HG02678 (cell line): ENCODE results near the gene OR14I1.
A peak's percentile ranks its signal among the peaks of the same experiment; 100 is the strongest.

Experiments used
- ATAC-seq: cut with Tn5 transposase; IDR thresholded peaks from one replicate; pipeline ENCODE4 v1.9.1; 2021; ENCODE audit warnings: mild to moderate bottlenecking, moderate library complexity; ENCODE audit not compliant: unreplicated experiment

OR14I1 gene

DNA sequence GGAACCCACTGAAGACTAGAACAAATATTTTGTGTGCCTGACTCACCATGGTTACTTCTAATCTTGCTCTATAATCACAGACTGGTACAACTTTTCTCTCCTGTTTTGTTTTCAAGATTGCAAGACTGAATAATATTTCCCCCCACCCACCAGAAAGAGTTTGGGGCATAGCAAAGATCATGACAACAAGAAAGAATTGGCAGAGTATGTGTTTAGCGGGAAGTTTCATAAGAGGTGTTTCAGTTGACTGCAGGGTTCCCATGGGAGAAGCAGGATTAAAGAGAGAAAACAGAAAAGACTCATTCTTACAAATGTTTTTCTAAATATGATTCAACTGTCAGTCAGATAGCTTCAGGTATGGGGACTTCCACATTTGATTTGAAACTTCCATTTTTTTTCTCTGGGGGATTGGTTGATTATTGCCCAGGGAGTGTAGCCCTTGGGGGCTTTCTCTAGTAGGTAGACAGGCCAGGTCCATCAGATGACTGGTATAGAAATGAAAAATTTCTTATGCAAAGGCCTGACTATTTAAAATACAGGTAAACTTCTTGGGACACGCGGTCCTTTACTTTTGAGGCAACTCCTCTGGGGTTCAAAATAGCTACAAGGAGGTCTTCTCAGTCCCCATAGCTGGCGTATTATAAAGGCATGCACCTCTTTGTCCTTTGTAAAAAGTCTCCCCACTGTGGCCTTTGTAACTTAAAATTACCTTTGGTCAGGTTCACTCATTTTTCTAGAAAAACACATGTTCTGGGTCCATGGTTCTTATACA, 13.9 kb downstream of the OR14I1 start:
- peak; percentile 79 for ATAC-seq

DNA sequence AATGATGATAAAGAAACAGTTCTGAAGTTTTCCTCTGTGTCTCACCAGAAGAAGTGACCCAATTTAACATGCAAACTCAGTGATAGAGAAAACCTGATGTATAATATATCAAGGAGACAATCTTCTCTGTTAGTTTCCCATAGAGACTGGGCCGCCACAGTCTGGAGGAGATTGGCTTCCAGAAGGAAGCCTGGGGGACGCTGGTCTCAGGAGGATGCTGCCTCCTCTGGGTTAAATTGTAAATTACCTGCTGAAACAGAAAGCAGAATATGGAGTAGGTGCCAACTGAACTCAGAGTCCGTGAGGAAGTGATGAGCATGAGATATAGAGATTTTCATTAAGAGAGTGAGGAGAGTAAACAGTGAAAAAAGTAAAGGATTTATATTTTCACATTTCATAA, 15.8 kb downstream of the OR14I1 start:
- peak; percentile 72 for ATAC-seq

DNA sequence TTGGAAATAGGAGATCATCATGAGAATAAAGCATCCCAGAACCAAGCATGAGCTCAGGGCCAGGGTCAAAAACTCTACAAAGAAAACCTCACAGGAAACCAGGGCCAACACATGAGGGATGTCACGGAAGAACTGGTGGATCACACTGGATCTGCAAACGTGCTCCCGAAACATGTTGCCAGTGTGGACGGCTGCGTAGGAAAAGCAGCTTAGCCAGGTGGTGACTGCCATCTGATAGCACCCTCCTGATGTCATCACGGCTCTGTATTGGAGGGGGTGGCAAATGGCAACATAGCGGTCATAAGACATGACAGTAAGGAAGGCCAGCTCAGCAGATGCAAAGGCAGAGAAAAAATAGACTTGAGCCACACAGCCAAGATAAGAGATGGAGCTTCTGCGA, 20.9 kb downstream of the OR14I1 start:
- no peak for ATAC-seq

DNA sequence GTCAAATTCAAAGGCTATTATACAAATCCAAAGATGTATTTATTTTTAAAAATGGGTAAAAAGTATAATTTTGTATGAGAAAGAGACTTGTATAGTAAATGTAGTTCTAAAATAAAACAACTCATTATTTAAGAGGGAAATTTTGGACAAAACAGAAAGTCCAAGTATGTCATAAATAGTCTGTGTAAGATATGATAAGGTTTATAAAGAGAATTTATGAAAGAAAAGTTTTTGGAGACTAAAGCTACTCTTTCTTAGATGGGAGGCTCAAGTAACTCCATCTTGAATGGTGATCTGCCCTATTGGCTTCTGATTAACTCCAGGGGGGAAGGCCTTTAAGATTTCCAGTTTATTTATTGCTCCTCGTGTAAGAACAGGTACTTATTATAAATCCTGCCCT, 32.6 kb downstream of the OR14I1 start:
- ATAC-seq: no peak

DNA sequence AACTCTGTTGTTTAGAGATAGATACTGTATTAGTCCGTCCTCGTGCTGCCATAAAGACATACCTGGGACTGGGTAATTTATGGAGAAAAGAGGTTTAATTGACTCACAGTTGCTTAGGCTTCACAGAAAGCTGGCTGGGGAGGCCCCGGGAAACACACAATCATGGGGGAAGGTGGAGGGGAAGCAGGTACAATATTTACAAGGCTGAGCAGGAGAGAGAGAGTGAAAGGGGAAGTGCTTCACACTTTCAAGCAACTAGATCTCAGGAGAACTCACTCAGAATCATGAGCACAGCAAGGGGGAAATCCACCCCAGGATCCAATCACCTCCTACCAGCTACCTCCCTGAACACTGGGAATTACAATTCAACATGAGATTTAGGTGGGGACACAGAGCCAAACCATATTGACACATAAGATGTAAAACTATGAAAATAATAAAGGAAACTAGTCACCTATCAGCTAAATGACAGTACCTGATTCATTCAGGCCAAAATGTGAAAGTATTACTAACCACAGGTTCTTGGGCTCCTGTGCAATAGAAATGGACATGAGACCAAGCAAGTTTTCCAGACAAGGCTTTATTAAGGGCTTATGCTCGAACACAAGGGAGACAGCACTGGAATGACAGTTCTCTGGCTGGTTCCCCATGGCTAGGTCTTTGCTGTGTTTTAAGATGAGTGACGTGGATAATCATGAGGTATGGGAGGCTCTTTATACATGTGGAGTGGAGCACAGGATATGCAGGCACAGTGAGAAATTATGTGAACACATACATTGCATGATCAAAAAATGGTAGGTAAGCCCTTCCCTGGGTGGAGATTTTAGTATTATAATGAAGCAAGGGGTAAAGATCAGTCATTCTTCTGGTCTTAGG, 38.9 kb downstream of the OR14I1 start:
- peak; percentile 95 for ATAC-seq

DNA sequence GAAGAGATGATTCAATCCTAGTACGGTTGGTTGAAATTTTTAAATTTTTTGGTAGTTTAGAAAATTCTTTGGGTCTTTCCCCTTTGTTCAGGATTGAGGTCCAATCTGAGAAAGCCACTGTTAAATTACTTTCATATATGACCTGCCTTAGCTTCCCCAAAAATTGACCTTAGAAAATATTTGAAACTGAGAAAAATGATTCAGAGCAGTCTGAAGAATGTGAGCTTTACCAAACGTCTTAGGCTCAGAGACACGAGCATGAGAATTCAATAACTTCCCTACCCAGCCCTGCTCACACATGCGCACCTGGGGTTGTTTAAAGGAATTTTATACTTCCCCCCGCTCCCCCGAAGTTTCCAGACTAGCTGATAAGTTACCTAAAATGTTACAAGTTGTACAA, 45.8 kb downstream of the OR14I1 start:
- peak; percentile 57 for ATAC-seq

DNA sequence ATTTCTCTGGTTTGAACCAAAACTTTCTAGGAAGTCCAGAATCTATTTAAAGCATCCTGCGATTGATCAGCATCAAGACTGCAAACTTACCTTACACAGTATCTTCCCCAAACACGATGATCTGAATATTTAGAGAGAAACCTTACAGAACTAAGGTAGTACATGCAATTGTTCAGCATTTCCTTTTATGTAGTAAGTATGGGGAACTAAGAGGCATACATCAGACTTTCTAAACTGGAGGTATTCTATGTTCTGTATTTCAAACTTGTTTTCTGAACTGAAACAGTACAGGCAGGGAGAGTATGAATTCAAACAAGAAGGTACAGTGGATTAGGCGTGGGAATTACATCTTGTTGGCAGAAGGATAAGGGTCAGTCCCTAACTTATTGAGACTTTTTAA, 47.2 kb downstream of the OR14I1 start, which contains the start of gene OR2T27:
OR2T27 (minus strand) TSS at position 175 of the 400 bp plus-strand sequence. CDS start 4,644 bp downstream, outside the sequence.
- ATAC-seq: peak; percentile 33
